Small intestine (tissue), 7 donors: ENCODE results near the gene LRRC8A. TPM values are rescaled to one million over a fixed set of nuclear protein-coding genes. Genes with fewer than 3 reads are reported as not detected.

Experiments
- DNase-seq, 2 donors: peaks; one replicate each; pipeline versions ENCODE4 v3.0.0 to v3.0.0-alpha.2; 2013
- FAIRE-seq: peaks from 2 replicates; lab custom pipeline; 2012; peaks lifted over from hg19 to GRCh38; lab: Jason Lieb, UNC
- H3K27ac ChIP-seq, 3 donors: one replicate each; pipeline ENCODE4 v1.5.1; 2013; ENCODE audit warnings: low read length in 2 of 3, mild to moderate bottlenecking in 2 of 3, control low read depth in 1 of 3, inconsistent platforms in 1 of 3, low read depth in 1 of 3, moderate library complexity in 1 of 3
- H3K27me3 ChIP-seq, 3 donors: one replicate each; pipeline ENCODE4 v1.6.1; 2013; ENCODE audit warnings: low read length in 3 of 3, inconsistent platforms in 1 of 3; ENCODE audit not compliant: control insufficient read depth in 3 of 3, insufficient read depth in 3 of 3
- H3K36me3 ChIP-seq, 3 donors: one replicate each; pipeline ENCODE4 v1.6.1; 2013; ENCODE audit warnings: low read length in 3 of 3, inconsistent platforms in 1 of 3, low read depth in 1 of 3, mild to moderate bottlenecking in 1 of 3, moderate library complexity in 1 of 3; ENCODE audit not compliant: control insufficient read depth in 3 of 3, insufficient read depth in 2 of 3
- H3K4me1 ChIP-seq, 3 donors: one replicate each; pipeline ENCODE4 v1.6.1; 2013; ENCODE audit warnings: low read length in 2 of 3, inconsistent platforms in 1 of 3, low read depth in 1 of 3, mild to moderate bottlenecking in 1 of 3, moderate library complexity in 1 of 3; ENCODE audit not compliant: control insufficient read depth in 3 of 3, insufficient read depth in 2 of 3
- H3K4me3 ChIP-seq, 3 donors: one replicate each; pipeline ENCODE4 v1.5.1; 2013; ENCODE audit warnings: low read length in 3 of 3, control low read depth in 1 of 3, inconsistent platforms in 1 of 3, low read depth in 1 of 3, mild to moderate bottlenecking in 1 of 3, moderate library complexity in 1 of 3
- H3K9me3 ChIP-seq, 2 donors: one replicate each; pipeline ENCODE4 v1.6.1; 2013; ENCODE audit warnings: low read depth in 1 of 2, low read length in 1 of 2; ENCODE audit not compliant: control insufficient read depth in 2 of 2, insufficient read depth in 1 of 2
- WGBS, 3 donors: extraction: QIAGEN DNeasy Blood & Tissue Kit; methylation state at CpG; one replicate each; pipeline ENCODE4 v1.1.7; 2013; 5-methylcytosine and 5-hydroxymethylcytosine counted together
- polyA plus RNA-seq, 4 donors: library from polyadenylated mRNA; stranded (reverse) in 3 of 4; unstranded in 1 of 4; fragments of 200-250 nt in 3 of 4; fragments of 120-200 nt in 1 of 4; gene quantifications; one replicate each; pipeline versions ENCODE4 v1.2.1 to v1.2.3, GENCODE V29; 2013
- donor health status: healthy with polysubstance abuse.
- donor health status: control.
- donor health status: control.
- donor health status: Bipolar disorder and iron deficiency.
- donor health status: healthy.

Gene LRRC8A
- polyA plus RNA-seq, 4 donors = 4.1 to 28.4 (median 11.2) TPM

GRCh38 chr9:128927731-128928411, 45.9 kb downstream of the LRRC8A start:
- no peaks in the 10 kb centered on the region for H3K9me3 ChIP-seq
- peaks cover 0 to 3% (median 0%) of the 10 kb centered on the region in 3 donors for H3K36me3 ChIP-seq
- no peaks in the 10 kb centered on the region for H3K4me1 ChIP-seq
- H3K4me3 ChIP-seq = no peak overlapping the region
- H3K27me3 ChIP-seq = no peaks in the 10 kb centered on the region
- WGBS, 3 donors = 22 to 33% (median 23%) methylated on average over 10 of the region's 10 CpGs
- DNase-seq (peak; percentile 54 to 68), FAIRE-seq (no peak)
- no peak overlapping the region for H3K27ac ChIP-seq

GRCh38 chr9:128928624-128929023, 46.7 kb downstream of the LRRC8A start:
- Histone ChIP-seq H3K27me3 (no peaks in the 10 kb centered on the region), H3K36me3 (peaks cover 0 to 3% (median 0%) of the 10 kb centered on the region in 3 donors), H3K4me1 (no peaks in the 10 kb centered on the region), H3K4me3 (no peak overlapping the region), H3K27ac (no peak overlapping the region), H3K9me3 (no peaks in the 10 kb centered on the region)
- WGBS, 3 donors = 68 to 82% (median 76%) methylated on average over 2 of the region's 2 CpGs
- no peak for DNase-seq
- no peak for FAIRE-seq

- DNase-seq (no peak), FAIRE-seq (no peak)
- H3K27ac ChIP-seq = no peak overlapping the region
- WGBS, 3 donors = 76 to 88% (median 84%) methylated on average over 4 of the region's 4 CpGs
- no peaks in the 10 kb centered on the region for H3K27me3 ChIP-seq
- peaks cover 0 to 6% (median 0%) of the 10 kb centered on the region in 3 donors for H3K36me3 ChIP-seq
- no peaks in the 10 kb centered on the region for H3K4me1 ChIP-seq
- no peak overlapping the region for H3K4me3 ChIP-seq
- H3K9me3 ChIP-seq = no peaks in the 10 kb centered on the region
These were observed 47.6 kb downstream of the LRRC8A start for GRCh38 chr9:128929560-128929959.

- no peak overlapping the region for H3K4me3 ChIP-seq
- no peak for DNase-seq
- no peaks in the 10 kb centered on the region for H3K4me1 ChIP-seq
- FAIRE-seq = no peak
- H3K27me3 ChIP-seq = no peaks in the 10 kb centered on the region
- H3K36me3 ChIP-seq = peaks cover 0 to 14% (median 0%) of the 10 kb centered on the region in 3 donors
- WGBS, 3 donors = 82 to 91% (median 90%) methylated on average over 5 of the region's 5 CpGs
- H3K9me3 ChIP-seq = no peaks in the 10 kb centered on the region
- no peak overlapping the region for H3K27ac ChIP-seq
These were observed 51.8 kb downstream of the LRRC8A start for GRCh38 chr9:128933731-128934130.

- no peak for FAIRE-seq
- Histone ChIP-seq H3K9me3 (no peaks in the 10 kb centered on the region), H3K4me1 (no peaks in the 10 kb centered on the region), H3K4me3 (no peak overlapping the region), H3K36me3 (peaks cover 0 to 19% (median 0%) of the 10 kb centered on the region in 3 donors), H3K27me3 (no peaks in the 10 kb centered on the region), H3K27ac (no peak overlapping the region)
- no peak for DNase-seq
- 69 to 87% (median 72%) methylated on average over 11 of the region's 11 CpGs for WGBS, 3 donors
These were observed 54.4 kb downstream of the LRRC8A start for GRCh38 chr9:128936171-128936865.

GRCh38 chr9:128937310-128938165, 55.6 kb downstream of the LRRC8A start:
- no peaks in the 10 kb centered on the region for H3K4me1 ChIP-seq
- H3K27ac ChIP-seq = no peak overlapping the region
- 89 to 96% (median 93%) methylated on average over 9 of the region's 9 CpGs for WGBS, 3 donors
- no peak overlapping the region for H3K4me3 ChIP-seq
- peaks cover 0 to 28% (median 0%) of the 10 kb centered on the region in 3 donors for H3K36me3 ChIP-seq
- H3K9me3 ChIP-seq = no peaks in the 10 kb centered on the region
- FAIRE-seq = no peak
- DNase-seq = no peak
- H3K27me3 ChIP-seq = no peaks in the 10 kb centered on the region

- no peak for DNase-seq
- Histone ChIP-seq H3K36me3 (peaks cover 0 to 42% (median 0%) of the 10 kb centered on the region in 3 donors), H3K4me3 (no peak overlapping the region), H3K27ac (no peak overlapping the region), H3K27me3 (no peaks in the 10 kb centered on the region), H3K9me3 (no peaks in the 10 kb centered on the region), H3K4me1 (peaks cover 0 to 4% (median 0%) of the 10 kb centered on the region in 3 donors)
- WGBS, 3 donors = 64 to 72% (median 67%) methylated on average over 12 to 15 of the region's 15 CpGs
- FAIRE-seq = no peak
These were observed 58.5 kb downstream of the LRRC8A start for GRCh38 chr9:128940271-128940921.
